SKM-1 (cell line): ENCODE results near the gene HS1BP3.

ENCODE experiments used
- DNase-seq: peaks from one replicate; lab custom pipeline; 2025; ENCODE audit not compliant: unreplicated experiment; lab: John Stamatoyannopoulos, UW

HS1BP3 gene

GRCh38 chr2:20604951-20605381 lies 45.9 kb downstream of the HS1BP3 start:
- no peak for DNase-seq

- DNase-seq = no peak
Measured at GRCh38 chr2:20604401-20604911, 46.4 kb downstream of the HS1BP3 start.

- DNase-seq = no peak
Measured at GRCh38 chr2:20603791-20604190, 47.1 kb downstream of the HS1BP3 start.

- no peak for DNase-seq
Measured at GRCh38 chr2:20602803-20603202, 48.1 kb downstream of the HS1BP3 start.

GRCh38 chr2:20600756-20601325 lies 50.1 kb downstream of the HS1BP3 start:
- DNase-seq = no peak

- DNase-seq = no peak
Measured at GRCh38 chr2:20599861-20600461, 50.9 kb downstream of the HS1BP3 start.

- no peak for DNase-seq
Measured at GRCh38 chr2:20599001-20599600, 51.8 kb downstream of the HS1BP3 start.

- no peak for DNase-seq
Measured at GRCh38 chr2:20597860-20598183, 53.1 kb downstream of the HS1BP3 start.

GRCh38 chr2:20596973-20597859 lies 53.7 kb downstream of the HS1BP3 start:
- DNase-seq = no peak

- DNase-seq = no peak
Measured at GRCh38 chr2:20596193-20596972, 54.5 kb downstream of the HS1BP3 start.

- peak; percentile 66 for DNase-seq
Measured at GRCh38 chr2:20595439-20596192, 55.3 kb downstream of the HS1BP3 start.

- DNase-seq = no peak
Measured at GRCh38 chr2:20594957-20595356, 55.9 kb downstream of the HS1BP3 start.

GRCh38 chr2:20594048-20594750 lies 56.7 kb downstream of the HS1BP3 start:
- DNase-seq = no peak

GRCh38 chr2:20593072-20594034 lies 57.5 kb downstream of the HS1BP3 start:
- DNase-seq = peak; percentile 34

- peak; percentile 20 for DNase-seq
Measured at GRCh38 chr2:20592106-20593071, 58.5 kb downstream of the HS1BP3 start.

- DNase-seq = no peak
Measured at GRCh38 chr2:20590704-20591515, 60.0 kb downstream of the HS1BP3 start.
